Renal cortex interstitium (tissue), 11 donors: ENCODE data around the gene DMXL1. TPM values are rescaled to one million over a fixed set of nuclear protein-coding genes. Genes with fewer than 3 reads are reported as not detected.

ENCODE experiments used
- DNase-seq, 11 donors: peaks; one replicate each; pipeline ENCODE4 v3.0.0-alpha.2; 2013; ENCODE audit warnings: low read depth in 9 of 11, low spot score in 4 of 11; ENCODE audit errors: extremely low read depth in 1 of 11
- polyA plus RNA-seq, 3 donors: library from polyadenylated mRNA; unstranded; fragments of 120-200 nt; gene quantifications; one replicate each; pipeline ENCODE4 v1.2.1, GENCODE V29; 2013; ENCODE audit not compliant: insufficient read length in 3 of 3

Gene DMXL1
- polyA plus RNA-seq, 3 donors: 48.5 to 62.8 (median 55.1) TPM

DNA sequence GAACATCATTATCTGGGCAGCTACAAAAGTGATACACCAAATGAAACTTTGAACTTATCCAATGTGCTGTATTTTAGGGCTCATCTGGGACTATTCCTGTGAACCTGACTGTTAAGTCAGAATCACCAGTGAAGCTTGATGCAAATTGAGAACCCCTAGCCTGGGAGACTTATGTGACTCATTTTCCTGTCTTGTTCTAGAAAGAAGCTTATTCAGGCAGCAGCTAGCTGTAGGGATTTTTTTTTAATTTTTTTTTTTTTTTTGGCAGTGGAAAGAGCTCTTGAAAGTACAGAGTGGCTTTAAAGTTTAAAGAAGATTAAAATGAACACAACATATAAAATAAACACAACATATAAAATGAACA, 203.9 kb downstream of the DMXL1 start:
- no peak for DNase-seq

- no peak for DNase-seq
Observed at GRCh38 chr5:119275146-119275545, 204.3 kb downstream of the DMXL1 start.

DNA sequence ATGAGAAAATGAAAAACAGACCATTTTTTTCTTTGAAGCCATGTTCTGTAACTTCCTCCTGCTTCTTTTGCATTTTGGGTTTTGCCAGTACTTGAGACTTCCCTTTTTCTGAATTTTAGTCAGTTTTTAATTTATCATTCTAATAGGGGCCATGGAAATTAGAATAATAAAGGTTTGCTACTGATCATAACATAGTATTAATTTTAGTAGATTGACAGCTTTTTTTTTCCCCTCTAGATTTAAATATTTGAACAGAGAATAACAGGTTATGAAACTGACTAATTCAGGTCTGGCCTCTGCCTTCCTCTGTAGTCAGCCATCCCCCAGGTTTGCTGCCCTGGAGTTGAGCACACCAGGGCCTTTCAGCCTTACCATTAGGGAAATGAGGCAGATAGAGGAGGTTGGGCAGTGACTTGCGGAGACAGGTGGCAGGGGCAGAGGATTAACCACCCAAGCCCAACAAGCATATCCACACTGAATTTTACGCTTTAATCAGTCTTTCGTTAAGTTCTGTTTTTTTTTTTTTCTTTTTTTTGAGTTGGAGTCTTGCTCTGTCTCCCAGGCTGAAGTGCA, 204.8 kb downstream of the DMXL1 start:
- no peak for DNase-seq

GRCh38 chr5:119276978-119277377, 206.1 kb downstream of the DMXL1 start:
- DNase-seq: no peak

GRCh38 chr5:119279093-119279492, 208.2 kb downstream of the DMXL1 start:
- DNase-seq: no peak

DNA sequence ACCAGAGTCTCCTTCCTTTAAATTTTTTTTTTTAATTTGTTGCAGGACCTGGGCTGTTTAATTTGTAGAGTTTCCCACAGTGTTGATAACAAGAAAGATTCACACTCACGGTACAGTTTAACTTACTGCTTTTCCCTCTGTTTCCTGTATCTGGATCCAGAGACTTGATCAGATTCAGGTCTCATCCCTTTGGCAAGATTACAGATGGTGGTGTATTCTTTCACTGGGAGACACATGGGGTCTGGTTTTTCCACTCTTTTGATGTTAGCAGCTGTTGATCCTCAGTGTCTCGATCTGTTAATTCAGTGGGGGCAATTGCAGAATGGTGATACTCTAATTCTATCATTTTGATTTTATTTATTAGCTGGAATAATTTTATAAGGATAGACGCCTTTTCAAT, 209.5 kb downstream of the DMXL1 start:
- no peak for DNase-seq

- no peak for DNase-seq
Observed at GRCh38 chr5:119282628-119283027, 211.7 kb downstream of the DMXL1 start.

- no peak for DNase-seq
Observed at GRCh38 chr5:119284031-119284430, 213.1 kb downstream of the DMXL1 start.

- no peak for DNase-seq
Observed at GRCh38 chr5:119285070-119285916, 214.4 kb downstream of the DMXL1 start.

- no peak for DNase-seq
Observed at GRCh38 chr5:119286511-119287488, 215.9 kb downstream of the DMXL1 start.

DNA sequence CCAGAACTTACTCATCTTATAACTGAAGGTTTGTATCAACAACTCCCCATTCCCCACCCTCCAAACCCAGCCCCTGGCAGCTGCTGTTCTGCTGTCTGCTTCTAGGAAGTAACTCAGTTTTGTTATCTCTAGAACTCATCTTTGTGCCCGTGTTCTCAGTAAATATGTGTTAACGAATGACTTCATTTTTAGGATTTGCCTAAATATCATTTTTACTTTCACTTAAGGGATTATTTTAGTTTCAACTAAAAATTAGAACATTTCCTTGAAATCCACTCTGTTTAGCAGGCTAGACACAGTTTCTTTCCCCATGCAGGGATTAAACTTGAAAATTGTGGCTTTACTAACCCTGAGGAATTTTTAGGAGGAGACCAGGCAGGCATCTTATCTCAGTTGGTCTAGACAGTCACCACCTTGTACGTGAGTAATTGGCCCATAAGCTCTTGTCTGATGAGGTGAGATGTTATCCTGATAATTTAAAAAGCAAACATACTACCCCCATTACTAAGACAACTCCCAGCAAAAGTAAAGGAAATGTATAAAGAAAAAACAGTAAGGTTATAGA, 216.7 kb downstream of the DMXL1 start:
- no peak for DNase-seq

GRCh38 chr5:119288379-119289033, 217.6 kb downstream of the DMXL1 start:
- DNase-seq: peak in 8 of 11 donors; percentile 37 to 65 (median 46)

- no peak for DNase-seq
Observed at GRCh38 chr5:119289438-119290044, 218.7 kb downstream of the DMXL1 start.

- no peak for DNase-seq
Observed at GRCh38 chr5:119290161-119290569, 219.3 kb downstream of the DMXL1 start.

- no peak for DNase-seq
Observed at GRCh38 chr5:119290607-119291006, 219.7 kb downstream of the DMXL1 start.

DNA sequence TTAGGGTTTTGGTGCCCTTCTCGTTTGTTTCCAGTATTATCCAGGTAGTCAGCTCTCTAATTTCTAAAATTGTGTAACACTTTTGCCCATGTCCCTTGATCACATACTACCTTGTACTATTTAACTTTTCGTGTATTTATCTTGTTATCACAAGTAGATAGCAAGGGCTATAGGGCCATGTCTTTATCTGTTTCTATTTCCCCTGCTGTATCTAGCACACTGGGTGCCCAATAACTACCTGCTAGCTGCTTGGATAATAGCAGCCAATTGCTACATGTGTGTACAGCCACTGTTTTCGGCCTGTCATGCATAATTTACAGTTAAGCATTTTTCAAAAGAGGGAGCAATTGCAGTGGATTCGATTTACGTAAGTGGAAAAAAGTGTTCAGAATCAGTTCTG, 220.2 kb downstream of the DMXL1 start:
- no peak for DNase-seq

- DNase-seq: no peak
Observed at GRCh38 chr5:119291877-119292276, 221.0 kb downstream of the DMXL1 start.

DNA sequence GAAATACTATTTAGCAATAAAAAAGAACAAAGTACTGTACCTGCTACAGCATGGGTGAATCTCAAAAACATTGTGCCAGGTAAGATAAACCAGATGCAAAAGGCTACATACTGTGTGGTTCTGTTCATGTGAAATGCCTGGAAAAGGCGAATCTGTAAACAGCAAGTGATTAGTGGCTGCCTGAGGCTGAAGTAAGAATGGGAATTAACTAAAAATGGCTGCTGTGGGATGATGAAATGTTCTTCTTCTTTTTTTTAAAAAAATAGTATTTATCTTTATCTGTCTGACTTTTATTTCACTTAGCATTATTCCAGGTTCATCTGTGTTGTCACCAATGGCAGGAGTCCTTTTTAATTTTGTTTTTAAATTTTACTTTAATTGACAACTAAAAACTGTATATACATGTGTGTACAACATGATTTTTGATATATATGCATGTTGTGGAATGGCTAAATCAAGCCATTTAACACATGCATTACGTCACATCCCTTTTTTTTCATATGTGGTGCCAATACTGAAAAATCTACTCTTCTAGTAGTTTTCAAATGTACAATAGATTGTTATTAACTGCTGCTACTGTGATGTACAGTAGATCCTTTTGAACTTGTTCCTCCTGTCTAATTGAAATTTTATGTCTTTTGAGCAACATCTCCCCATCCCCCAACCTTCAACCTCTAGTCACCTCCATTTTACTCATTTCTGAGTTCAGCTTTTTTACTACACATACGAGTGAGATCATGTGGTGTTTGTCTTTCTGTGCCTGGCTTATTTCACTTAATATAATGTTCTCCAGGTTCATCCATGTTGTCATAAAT, 222.0 kb downstream of the DMXL1 start:
- DNase-seq: no peak
